Vagina (tissue), 2 donors: ENCODE measurements around the gene DYNLT4. TPM values are rescaled to one million over a fixed set of nuclear protein-coding genes. Genes with fewer than 3 reads are reported as not detected.
"Not testable (repeated sequence)": the region's sequence is repeated elsewhere in the genome, so short reads cannot be mapped to it uniquely, and the experiment has no call there.

Experiments used
- DNase-seq, 2 donors: peaks; one replicate each; pipeline ENCODE4 v3.0.0-alpha.2; 2017; ENCODE audit errors: extremely low spot score in 2 of 2
- H3K27ac ChIP-seq: fragments of 200-600 bp; sonication (generic); one replicate; pipeline ENCODE4 v1.5.1; 2019
- H3K27me3 ChIP-seq: fragments of 200-600 bp; sonication (generic); one replicate; pipeline ENCODE4 v1.5.1; 2019
- H3K36me3 ChIP-seq, 2 donors: fragments of 200-600 bp; sonication (generic); one replicate each; pipeline ENCODE4 v1.5.1; 2017 to 2019
- H3K4me1 ChIP-seq: fragments of 200-600 bp; sonication (generic); one replicate; pipeline ENCODE4 v1.5.1; 2019
- H3K4me3 ChIP-seq, 2 donors: fragments of 200-600 bp; sonication (generic); 1 replicate in 1 of 2; 2 replicates in 1 of 2; pipeline ENCODE4 v1.5.1; 2016 to 2019
- H3K9me3 ChIP-seq: fragments of 200-600 bp; sonication (generic); one replicate; pipeline ENCODE4 v1.5.1; 2019
- CTCF ChIP-seq, 3 experiments: fragments of 450-650 bp in 2 of 3; fragments of 200-600 bp in 1 of 3; sonication (generic) in 1 of 3; IDR thresholded peaks; one replicate each; pipeline ENCODE4 v1.5.1; 2017 to 2019; ENCODE audit warnings: antibody characterized with exemption in 3 of 3, mild to moderate bottlenecking in 2 of 3, moderate library complexity in 2 of 3
- POLR2A ChIP-seq, 2 donors: fragments of 450-650 bp; IDR thresholded peaks; one replicate each; pipeline ENCODE4 v1.6.1; 2017; ENCODE audit warnings: antibody characterized with exemption in 2 of 2, mild to moderate bottlenecking in 2 of 2, moderate library complexity in 2 of 2
- POLR2AphosphoS5 ChIP-seq, 2 donors: sonication (generic); formaldehyde crosslinking; IDR thresholded peaks; one replicate each; pipeline ENCODE4 v1.9.0; 2017; ENCODE audit warnings: antibody characterized with exemption in 2 of 2, mild to moderate bottlenecking in 2 of 2, low read depth in 1 of 2; ENCODE audit not compliant: insufficient read depth in 1 of 2
- intact Hi-C: fragments of 100-400 bp; cut with DNase I; formaldehyde crosslinking; loops from one replicate; pipeline ENCODE4 v1.15.1; 2023
- total RNA-seq: library from RNA; depleted of rRNA; stranded (reverse); fragments of >200 nt; gene quantifications from one replicate; pipeline ENCODE4 v1.2.3, GENCODE V29; 2016

DYNLT4 gene
- total RNA-seq, 1 donor from 2014 or later, result not detected

- Histone ChIP-seq H3K4me3 (peak overlapping the region in 1 of 2 donors; percentile 15), H3K27ac (peak overlapping the region; percentile 74), H3K27me3 (no peaks in the 10 kb centered on the region), H3K9me3 (no peaks in the 10 kb centered on the region), H3K36me3 (no peaks in the 10 kb centered on the region), H3K4me1 (peaks cover 16% of the 10 kb centered on the region)
- intact Hi-C loops, result loop anchor here (10.0 kb wide), 1 partner anchor 478 kb away; no protein-coding TSS in a partner anchor
- no peak for DNase-seq
- TF ChIP-seq POLR2AphosphoS5 (IDR thresholded peaks at IDR 0.05; ENCODE audit: insufficient read depth in 1 of 2, low read depth in 1 of 2) (peak in 1 of 2 donors; percentile 64), POLR2A (IDR thresholded peaks at IDR 0.05) (no peak)
These were observed 19.4 kb upstream of the DYNLT4 start for GRCh38 chr1:44826375-44827196.

GRCh38 chr1:44824392-44824791 lies 17.2 kb upstream of the DYNLT4 start:
- not testable (repeated sequence) for H3K27me3 ChIP-seq, H3K4me3 ChIP-seq, H3K9me3 ChIP-seq, H3K36me3 ChIP-seq, DNase-seq, H3K27ac ChIP-seq
- H3K4me1 ChIP-seq, result peaks cover 31% of the 10 kb centered on the region
- intact Hi-C loops, result loop anchor here (10.0 kb wide), 1 partner anchor 480 kb away; no protein-coding TSS in a partner anchor

GRCh38 chr1:44822981-44823451 lies 15.9 kb upstream of the DYNLT4 start:
- no peak overlapping the region for H3K4me3 ChIP-seq

GRCh38 chr1:44822131-44822701 lies 15.1 kb upstream of the DYNLT4 start:
- DNase-seq, result no peak
- Histone ChIP-seq H3K4me3 (no peak overlapping the region), H3K9me3 (no peaks in the 10 kb centered on the region), H3K36me3 (no peaks in the 10 kb centered on the region), H3K27ac (peak overlapping the region; percentile 9), H3K4me1 (peaks cover 37% of the 10 kb centered on the region), H3K27me3 (no peaks in the 10 kb centered on the region)
- intact Hi-C loops, result loop anchor here (10.0 kb wide), 1 partner anchor 483 kb away; no protein-coding TSS in a partner anchor
- TF ChIP-seq POLR2AphosphoS5 (IDR thresholded peaks at IDR 0.05; ENCODE audit: insufficient read depth in 1 of 2, low read depth in 1 of 2) (no peak), CTCF (IDR thresholded peaks at IDR 0.05) (no peak), POLR2A (IDR thresholded peaks at IDR 0.05) (no peak)

More at GRCh38 chr1:44822981-44823451, 15.9 kb upstream of the DYNLT4 start:
- Histone ChIP-seq H3K36me3 (no peaks in the 10 kb centered on the region), H3K4me1 (peaks cover 39% of the 10 kb centered on the region), H3K27ac (no peak overlapping the region), H3K27me3 (no peaks in the 10 kb centered on the region), H3K9me3 (no peaks in the 10 kb centered on the region)
- TF ChIP-seq POLR2A (IDR thresholded peaks at IDR 0.05) (no peak), CTCF (IDR thresholded peaks at IDR 0.05) (no peak), POLR2AphosphoS5 (IDR thresholded peaks at IDR 0.05; ENCODE audit: insufficient read depth in 1 of 2, low read depth in 1 of 2) (no peak)
- intact Hi-C loops, result loop anchor here (10.0 kb wide), 1 partner anchor 482 kb away; no protein-coding TSS in a partner anchor
- DNase-seq, result no peak

GRCh38 chr1:44821240-44821715 lies 14.1 kb upstream of the DYNLT4 start:
- intact Hi-C loops, result loop anchor here (10.0 kb wide), 1 partner anchor 484 kb away; no protein-coding TSS in a partner anchor
- Histone ChIP-seq H3K4me3 (no peak overlapping the region), H3K36me3 (no peaks in the 10 kb centered on the region), H3K27ac (no peak overlapping the region), H3K9me3 (no peaks in the 10 kb centered on the region), H3K4me1 (peaks cover 28% of the 10 kb centered on the region), H3K27me3 (no peaks in the 10 kb centered on the region)
- DNase-seq, result no peak
- TF ChIP-seq CTCF (IDR thresholded peaks at IDR 0.05) (no peak), POLR2AphosphoS5 (IDR thresholded peaks at IDR 0.05; ENCODE audit: insufficient read depth in 1 of 2, low read depth in 1 of 2) (no peak), POLR2A (IDR thresholded peaks at IDR 0.05) (no peak)
